ENCODE data around the gene PDGFA. TPM values are rescaled to one million over a fixed set of nuclear protein-coding genes. Genes with fewer than 3 reads are reported as not detected.
"Not testable (repeated sequence)": the region's sequence is repeated elsewhere in the genome, so short reads cannot be mapped to it uniquely, and the experiment has no call there.

PDGFA gene
- total and polyA plus RNA-seq, 5 donors from 2014 or later: 2.9 TPM; not detected in 4

DNA sequence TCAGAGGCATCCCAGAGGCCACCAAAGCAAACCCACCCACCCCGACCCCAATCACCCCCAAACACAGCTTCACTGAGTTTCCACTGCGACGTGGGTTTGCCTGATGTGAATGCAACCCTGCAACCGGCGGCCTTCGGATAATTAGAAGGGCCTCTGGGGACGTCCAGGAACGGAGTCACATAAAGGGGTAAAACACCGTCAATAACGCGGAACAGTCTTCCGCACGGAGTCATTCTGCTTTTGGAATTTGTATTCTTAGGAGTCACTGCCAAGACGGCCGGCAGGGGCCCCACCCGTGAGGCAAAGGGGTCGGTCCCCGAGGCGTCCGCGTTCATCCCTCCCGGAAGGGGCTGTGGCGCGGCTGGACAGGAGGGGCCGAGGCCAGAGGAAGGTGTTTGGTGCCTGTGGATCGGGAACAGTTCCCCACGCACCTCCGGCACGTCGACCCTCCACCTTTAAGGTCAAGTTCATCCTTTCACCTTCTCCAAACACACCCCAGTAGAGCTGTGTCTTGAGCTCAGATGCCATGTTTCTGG lies 36.7 kb upstream of the PDGFA start:
- H3K27ac Mint-ChIP-seq: no peak overlapping the region
- Histone ChIP-seq H3K4me3 (ENCODE audit: low read depth, low read length) (no peak overlapping the region), H3K27ac (ENCODE audit: insufficient read depth, low read length, poor library complexity, severe bottlenecking) (no peak overlapping the region), H3K27me3 (ENCODE audit: control insufficient read depth, insufficient read depth, low read length) (no peaks in the 10 kb centered on the region), H3K4me1 (ENCODE audit: control insufficient read depth, insufficient read depth, low read length, poor library complexity, severe bottlenecking) (no peaks in the 10 kb centered on the region), H3K9me3 (ENCODE audit: control insufficient read depth in 2 of 2, low read length in 2 of 2) (no peaks in the 10 kb centered on the region), H3K36me3 (ENCODE audit: control insufficient read depth, insufficient read depth, low read length) (no peaks in the 10 kb centered on the region)
- H3K4me3 Mint-ChIP-seq: no peak overlapping the region
- H3K36me3 Mint-ChIP-seq: peaks cover 5% of the 10 kb centered on the region
- peaks cover 0 to 1% (median 0%) of the 10 kb centered on the region in 7 donors for H3K9me3 Mint-ChIP-seq
- H3K4me1 Mint-ChIP-seq: no peaks in the 10 kb centered on the region
- no peaks in the 10 kb centered on the region for H3K27me3 Mint-ChIP-seq
- DNase-seq: no peak
- no peak for ATAC-seq (ENCODE audit: low read depth in 2 of 2)

DNA sequence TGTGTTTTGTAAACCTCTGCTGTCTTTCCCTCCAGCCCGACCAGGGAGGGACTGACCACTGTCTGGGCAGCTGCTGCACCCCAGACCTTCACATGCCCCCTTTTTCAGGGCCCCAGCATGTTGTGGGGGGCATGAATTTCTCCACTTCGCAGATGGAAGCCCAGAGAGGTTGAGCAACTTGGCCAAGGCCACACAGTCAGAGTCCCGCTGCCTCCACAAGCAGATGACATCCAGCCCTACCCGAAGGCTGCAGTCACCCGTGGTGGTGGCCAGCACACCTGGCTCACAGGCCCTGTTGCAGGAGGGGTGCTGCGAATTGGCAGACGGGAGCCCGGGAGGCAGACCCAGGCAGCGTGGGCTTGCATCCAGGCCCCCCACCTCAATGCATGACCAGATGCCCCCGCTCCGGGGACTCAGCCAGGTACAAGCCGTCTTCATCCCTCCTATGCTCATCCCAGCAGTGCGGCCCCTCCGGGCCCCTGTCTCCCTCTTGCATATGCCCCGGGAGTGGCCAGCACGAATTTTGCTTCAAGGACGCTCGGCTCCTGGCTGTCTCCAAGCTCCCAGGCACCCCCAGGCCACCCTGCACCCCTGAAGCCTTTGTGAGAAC lies 36.0 kb upstream of the PDGFA start:
- H3K4me1 ChIP-seq (ENCODE audit: control insufficient read depth, insufficient read depth, low read length, poor library complexity, severe bottlenecking): no peaks in the 10 kb centered on the region
- H3K4me3 ChIP-seq (ENCODE audit: low read depth, low read length): no peak overlapping the region
- H3K27me3 Mint-ChIP-seq: no peaks in the 10 kb centered on the region
- no peak for ATAC-seq (ENCODE audit: low read depth in 2 of 2)
- H3K9me3 Mint-ChIP-seq: no peaks in the 10 kb centered on the region
- no peaks in the 10 kb centered on the region for H3K4me1 Mint-ChIP-seq
- H3K4me3 Mint-ChIP-seq: no peak overlapping the region
- no peak overlapping the region for H3K27ac ChIP-seq (ENCODE audit: insufficient read depth, low read length, poor library complexity, severe bottlenecking)
- H3K9me3 ChIP-seq (ENCODE audit: control insufficient read depth in 2 of 2, low read length in 2 of 2): no peaks in the 10 kb centered on the region
- H3K36me3 Mint-ChIP-seq: peaks cover under 1% of the 10 kb centered on the region
- no peaks in the 10 kb centered on the region for H3K27me3 ChIP-seq (ENCODE audit: control insufficient read depth, insufficient read depth, low read length)
- H3K36me3 ChIP-seq (ENCODE audit: control insufficient read depth, insufficient read depth, low read length): no peaks in the 10 kb centered on the region
- DNase-seq: no peak
- no peak overlapping the region for H3K27ac Mint-ChIP-seq

DNA sequence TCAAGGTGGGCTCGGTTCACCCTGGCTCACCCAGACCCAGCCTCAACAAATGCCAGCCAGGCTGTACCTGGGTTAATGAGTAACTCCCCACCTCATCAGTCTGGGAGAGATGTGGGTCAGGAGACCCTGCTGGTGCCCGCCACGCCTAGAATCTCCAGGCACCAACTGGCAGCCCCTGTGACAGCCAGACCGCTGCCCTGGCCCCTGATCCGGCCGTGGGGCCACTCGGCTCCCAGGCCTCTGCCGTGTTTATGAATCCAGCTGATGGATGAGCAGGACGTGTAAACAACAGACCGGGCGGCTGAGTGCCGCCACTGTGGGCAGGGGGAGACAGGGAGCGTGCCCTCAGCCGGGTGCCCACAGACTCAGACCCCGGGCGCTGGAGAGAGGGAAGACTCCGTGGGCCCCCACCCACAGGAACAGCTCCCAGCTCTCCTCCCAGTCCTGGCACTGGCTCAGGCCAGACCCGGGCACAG lies 34.0 kb upstream of the PDGFA start:
- Mint-ChIP-seq H3K27me3 (no peaks in the 10 kb centered on the region), H3K4me1 (no peaks in the 10 kb centered on the region), H3K4me3 (no peak overlapping the region), H3K36me3 (peaks cover 7% of the 10 kb centered on the region), H3K9me3 (no peaks in the 10 kb centered on the region), H3K27ac (no peak overlapping the region)
- DNase-seq (no peak), ATAC-seq (ENCODE audit: low read depth in 2 of 2) (no peak)
- Histone ChIP-seq H3K4me1 (ENCODE audit: control insufficient read depth, insufficient read depth, low read length, poor library complexity, severe bottlenecking) (no peaks in the 10 kb centered on the region), H3K36me3 (ENCODE audit: control insufficient read depth, insufficient read depth, low read length) (no peaks in the 10 kb centered on the region), H3K27me3 (ENCODE audit: control insufficient read depth, insufficient read depth, low read length) (no peaks in the 10 kb centered on the region), H3K27ac (ENCODE audit: insufficient read depth, low read length, poor library complexity, severe bottlenecking) (no peak overlapping the region), H3K9me3 (ENCODE audit: control insufficient read depth in 2 of 2, low read length in 2 of 2) (no peaks in the 10 kb centered on the region), H3K4me3 (ENCODE audit: low read depth, low read length) (no peak overlapping the region)

DNA sequence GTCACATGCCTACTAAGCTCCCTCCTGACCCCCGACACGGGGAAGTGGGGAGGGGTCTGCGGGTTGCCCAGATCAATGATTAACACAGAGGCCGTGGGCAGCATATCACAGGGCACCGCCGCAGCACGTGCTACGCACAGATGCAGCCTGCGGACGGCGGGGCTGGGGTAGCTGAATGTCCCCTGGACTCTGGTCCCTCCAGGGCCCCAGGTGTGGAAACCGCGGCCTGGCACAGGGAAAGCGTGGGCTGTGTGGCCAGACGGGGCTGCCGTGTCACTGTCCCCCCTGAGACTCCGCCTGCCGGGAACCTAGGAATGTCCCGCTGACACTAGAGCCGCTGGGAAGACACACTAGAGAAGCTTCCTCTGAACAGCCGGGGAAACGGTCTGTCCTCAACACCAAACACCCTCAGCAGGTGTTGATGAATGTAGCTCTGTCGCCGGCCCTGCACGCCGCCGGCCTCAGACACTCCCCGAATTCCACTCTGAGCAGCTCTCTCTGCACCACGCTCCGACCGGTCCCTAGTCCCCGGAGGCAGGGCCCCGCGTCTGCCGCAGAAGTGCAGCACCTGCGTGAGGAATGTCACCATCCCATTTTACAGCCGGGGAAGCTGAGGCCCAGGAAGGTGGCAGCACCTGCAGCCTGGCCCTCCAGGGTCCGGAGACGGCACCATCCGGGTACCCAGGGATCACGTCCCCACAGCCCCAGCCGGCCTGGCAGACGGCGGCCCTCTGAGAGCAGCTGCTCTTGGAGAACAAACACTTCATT lies 33.4 kb upstream of the PDGFA start:
- no peaks in the 10 kb centered on the region for H3K27me3 Mint-ChIP-seq
- Histone ChIP-seq H3K27ac (ENCODE audit: insufficient read depth, low read length, poor library complexity, severe bottlenecking) (no peak overlapping the region), H3K4me1 (ENCODE audit: control insufficient read depth, insufficient read depth, low read length, poor library complexity, severe bottlenecking) (no peaks in the 10 kb centered on the region), H3K36me3 (ENCODE audit: control insufficient read depth, insufficient read depth, low read length) (no peaks in the 10 kb centered on the region), H3K9me3 (ENCODE audit: control insufficient read depth in 2 of 2, low read length in 2 of 2) (no peaks in the 10 kb centered on the region), H3K27me3 (ENCODE audit: control insufficient read depth, insufficient read depth, low read length) (no peaks in the 10 kb centered on the region), H3K4me3 (ENCODE audit: low read depth, low read length) (no peak overlapping the region)
- H3K27ac Mint-ChIP-seq: no peak overlapping the region
- no peak overlapping the region for H3K4me3 Mint-ChIP-seq
- peaks cover 8% of the 10 kb centered on the region for H3K36me3 Mint-ChIP-seq
- no peaks in the 10 kb centered on the region for H3K4me1 Mint-ChIP-seq
- H3K9me3 Mint-ChIP-seq: no peaks in the 10 kb centered on the region
- no peak for ATAC-seq (ENCODE audit: low read depth in 2 of 2)
- no peak for DNase-seq

DNA sequence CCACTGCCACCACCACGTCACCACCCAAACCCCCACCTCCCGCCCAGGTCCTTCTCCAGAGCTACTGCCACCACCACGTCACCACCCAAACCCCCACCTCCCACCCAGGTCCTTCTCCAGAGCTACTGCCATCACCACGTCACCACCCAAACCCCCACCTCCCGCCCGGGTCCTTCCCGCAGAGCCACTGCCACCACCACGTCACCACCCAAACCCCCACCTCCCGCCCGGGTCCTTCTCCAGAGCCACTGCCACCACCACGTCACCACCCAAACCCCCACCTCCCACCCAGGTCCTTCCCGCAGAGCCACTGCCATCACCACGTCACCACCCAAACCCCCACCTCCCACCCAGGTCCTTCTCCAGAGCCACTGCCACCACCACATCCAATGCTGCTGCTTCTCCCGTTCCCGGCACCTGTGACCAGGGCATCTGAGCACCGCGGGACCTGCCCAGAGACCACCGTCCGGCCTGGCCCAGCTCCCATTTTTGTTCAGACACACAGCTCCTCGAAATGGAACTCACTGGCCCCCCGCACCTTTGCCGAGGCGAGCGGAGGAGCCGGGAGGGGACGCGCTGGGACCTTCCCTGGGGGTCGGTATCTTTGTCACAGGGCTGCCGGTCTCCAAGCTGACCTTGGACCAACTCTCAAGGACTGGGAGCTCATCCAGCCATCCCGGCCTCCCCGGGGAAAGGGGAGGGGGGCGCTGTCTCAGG lies 32.7 kb upstream of the PDGFA start:
- H3K27ac ChIP-seq (ENCODE audit: insufficient read depth, low read length, poor library complexity, severe bottlenecking); H3K27me3 ChIP-seq (ENCODE audit: control insufficient read depth, insufficient read depth, low read length); H3K36me3 ChIP-seq (ENCODE audit: control insufficient read depth, insufficient read depth, low read length); H3K9me3 ChIP-seq (ENCODE audit: control insufficient read depth in 2 of 2, low read length in 2 of 2); H3K4me3 Mint-ChIP-seq; H3K4me1 ChIP-seq (ENCODE audit: control insufficient read depth, insufficient read depth, low read length, poor library complexity, severe bottlenecking); H3K36me3 Mint-ChIP-seq; H3K9me3 Mint-ChIP-seq; ATAC-seq (ENCODE audit: low read depth in 2 of 2); H3K4me3 ChIP-seq (ENCODE audit: low read depth, low read length); H3K4me1 Mint-ChIP-seq; DNase-seq; H3K27me3 Mint-ChIP-seq; H3K27ac Mint-ChIP-seq: not testable (repeated sequence)

DNA sequence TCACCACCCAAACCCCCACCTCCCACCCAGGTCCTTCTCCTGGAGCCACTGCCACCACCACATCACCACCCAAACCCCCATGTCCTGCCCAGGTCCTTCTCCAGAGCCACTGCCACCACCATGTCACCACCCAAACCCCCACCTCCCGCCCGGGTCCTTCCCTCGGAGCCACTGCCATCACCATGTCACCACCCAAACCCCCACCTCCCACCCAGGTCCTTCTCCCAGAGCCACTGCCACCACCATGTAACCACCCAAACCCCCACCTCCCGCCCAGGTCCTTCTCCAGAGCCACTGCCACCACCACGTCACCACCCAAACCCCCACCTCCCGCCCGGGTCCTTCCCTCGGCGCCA lies 31.9 kb upstream of the PDGFA start:
- not testable (repeated sequence) for H3K27me3 Mint-ChIP-seq; H3K4me1 ChIP-seq (ENCODE audit: control insufficient read depth, insufficient read depth, low read length, poor library complexity, severe bottlenecking); ATAC-seq (ENCODE audit: low read depth in 2 of 2); H3K27me3 ChIP-seq (ENCODE audit: control insufficient read depth, insufficient read depth, low read length); H3K36me3 Mint-ChIP-seq; H3K4me3 ChIP-seq (ENCODE audit: low read depth, low read length); H3K9me3 ChIP-seq (ENCODE audit: control insufficient read depth in 2 of 2, low read length in 2 of 2); H3K36me3 ChIP-seq (ENCODE audit: control insufficient read depth, insufficient read depth, low read length); H3K4me3 Mint-ChIP-seq; DNase-seq; H3K27ac Mint-ChIP-seq; H3K9me3 Mint-ChIP-seq; H3K27ac ChIP-seq (ENCODE audit: insufficient read depth, low read length, poor library complexity, severe bottlenecking); H3K4me1 Mint-ChIP-seq

DNA sequence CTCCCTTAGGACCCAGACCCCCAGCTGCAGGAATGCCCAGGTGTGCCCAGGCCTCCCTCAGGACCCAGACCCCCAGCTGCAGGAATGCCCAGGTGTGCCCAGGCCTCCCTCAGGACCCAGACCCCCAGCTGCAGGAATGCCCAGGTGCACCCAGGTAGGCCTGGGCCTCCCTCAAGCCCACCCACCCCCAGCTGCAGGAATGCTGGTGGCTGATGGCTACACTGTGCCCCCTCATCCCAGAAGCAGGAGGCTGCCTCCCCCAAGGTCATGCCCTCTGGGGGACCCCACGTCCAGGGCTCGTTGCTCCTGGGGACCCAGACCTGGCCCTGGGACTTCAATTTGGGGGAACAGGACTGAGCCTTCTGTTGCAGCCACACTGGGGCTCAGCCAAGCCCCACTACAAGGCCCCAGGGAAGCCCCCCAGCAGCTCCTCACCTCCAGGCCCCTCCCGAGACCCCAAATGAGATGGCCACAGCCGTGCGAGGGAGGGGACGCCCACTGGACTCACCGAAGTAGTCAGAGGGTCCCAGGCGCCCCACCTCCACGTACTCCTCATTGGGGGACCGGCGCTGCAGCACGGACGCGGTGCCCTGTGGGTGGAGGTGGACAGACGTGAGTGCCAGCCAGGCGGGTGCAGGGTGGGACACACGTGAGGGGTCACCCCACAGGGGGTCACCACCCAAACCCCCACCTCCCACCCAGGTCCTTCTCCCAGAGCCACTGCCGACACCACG lies 31.4 kb upstream of the PDGFA start:
- Histone ChIP-seq H3K4me1 (ENCODE audit: control insufficient read depth, insufficient read depth, low read length, poor library complexity, severe bottlenecking) (no peaks in the 10 kb centered on the region), H3K9me3 (ENCODE audit: control insufficient read depth in 2 of 2, low read length in 2 of 2) (no peaks in the 10 kb centered on the region), H3K36me3 (ENCODE audit: control insufficient read depth, insufficient read depth, low read length) (no peaks in the 10 kb centered on the region), H3K27ac (ENCODE audit: insufficient read depth, low read length, poor library complexity, severe bottlenecking) (no peak overlapping the region), H3K27me3 (ENCODE audit: control insufficient read depth, insufficient read depth, low read length) (no peaks in the 10 kb centered on the region), H3K4me3 (ENCODE audit: low read depth, low read length) (no peak overlapping the region)
- Mint-ChIP-seq H3K4me1 (no peaks in the 10 kb centered on the region), H3K4me3 (no peak overlapping the region), H3K36me3 (peaks cover 8% of the 10 kb centered on the region), H3K27me3 (no peaks in the 10 kb centered on the region), H3K27ac (no peak overlapping the region), H3K9me3 (peaks cover 0 to 2% (median 0%) of the 10 kb centered on the region in 7 donors)
- DNase-seq: no peak
- ATAC-seq (ENCODE audit: low read depth in 2 of 2): no peak

Measured in CD4-positive, CD25-positive, alpha-beta regulatory T cell (primary cell).